SU-DHL-6 (cell line): Measurements from ENCODE around the gene NEGR1.

Experiments used
- H2AFZ ChIP-seq: fragments of 200-600 bp; sonication (generic); 2 replicates; pipeline ENCODE4 v1.6.1; 2014; ENCODE audit warnings: low read depth, mild to moderate bottlenecking, moderate library complexity, mixed read lengths, antibody characterized with exemption, low read length; ENCODE audit not compliant: severe bottlenecking
- H3F3A ChIP-seq: fragments of 200-600 bp; shearing (Covaris generic); 2 replicates; pipeline ENCODE4 v1.6.0; 2016; ENCODE audit warnings: antibody characterized with exemption, mild to moderate bottlenecking; ENCODE audit not compliant: insufficient read depth
- H3K27ac ChIP-seq: fragments of 200-600 bp; sonication (generic); 2 replicates; pipeline ENCODE4 v1.5.1; 2016; ENCODE audit warnings: low read depth, mild to moderate bottlenecking, low read length, moderate library complexity, mixed read lengths
- H3K27me3 ChIP-seq: fragments of 200-600 bp; sonication (generic), shearing (Covaris generic); 2 replicates; pipeline ENCODE4 v1.6.0; 2014; ENCODE audit warnings: mild to moderate bottlenecking, low read length
- H3K36me3 ChIP-seq: fragments of 200-600 bp; sonication (generic); 2 replicates; pipeline ENCODE4 v1.6.1; 2014; ENCODE audit warnings: mild to moderate bottlenecking, low read length, mixed read lengths
- H3K4me2 ChIP-seq: fragments of 300-600, 200-600 bp; shearing (Covaris generic), sonication (generic); 2 replicates; pipeline ENCODE4 v1.6.0; 2014; ENCODE audit warnings: low read length, low read depth, mild to moderate bottlenecking; ENCODE audit not compliant: poor library complexity, severe bottlenecking
- H3K4me3 ChIP-seq: fragments of 200-600 bp; sonication (generic); 2 replicates; pipeline ENCODE4 v1.5.1; 2014; ENCODE audit warnings: antibody characterized with exemption, low read length, mild to moderate bottlenecking, mixed read lengths; ENCODE audit not compliant: insufficient read depth, poor library complexity, severe bottlenecking
- H3K79me2 ChIP-seq: fragments of 200-600 bp; sonication (generic); 2 replicates; pipeline ENCODE4 v1.6.1; 2014; ENCODE audit warnings: mild to moderate bottlenecking, low read length, moderate library complexity; ENCODE audit not compliant: insufficient read depth
- H3K9ac ChIP-seq: fragments of 200-600 bp; sonication (generic); 2 replicates; pipeline ENCODE4 v1.7.0; 2014; ENCODE audit warnings: mild to moderate bottlenecking, low read length
- H3K9me2 ChIP-seq: fragments of 200-600 bp; sonication (generic); replicated peaks from 2 replicates; pipeline ENCODE4 v1.6.1; 2014; ENCODE audit warnings: low read length; ENCODE audit not compliant: insufficient read depth
- H3K9me3 ChIP-seq: fragments of 200-600 bp; sonication (generic); 2 replicates; pipeline ENCODE4 v1.6.1; 2014; ENCODE audit warnings: low read length, mixed read lengths; ENCODE audit not compliant: insufficient read depth
- H4K20me1 ChIP-seq: fragments of 200-600 bp; sonication (generic); 2 replicates; pipeline ENCODE4 v1.6.1; 2014; ENCODE audit warnings: low read depth, mild to moderate bottlenecking, antibody characterized with exemption, low read length, moderate library complexity, mixed read lengths
- CTCF ChIP-seq: fragments of 200-600 bp; sonication (generic); IDR thresholded peaks from one replicate; pipeline ENCODE4 v1.5.1; 2017; ENCODE audit warnings: antibody characterized with exemption, mild to moderate bottlenecking, low read length, moderate library complexity; ENCODE audit not compliant: insufficient read depth, poor library complexity, severe bottlenecking
- EZH2phosphoT487 ChIP-seq: fragments of 200-600 bp; sonication (generic), shearing (Covaris generic); conservative IDR thresholded peaks from 2 replicates; pipeline ENCODE4 v1.6.1; 2018; ENCODE audit warnings: mild to moderate bottlenecking, antibody characterized with exemption, low read length, moderate library complexity, mixed read lengths

NEGR1 gene

GRCh38 chr1:71733121-71733520 lies 549.2 kb downstream of the NEGR1 start:
- Histone ChIP-seq H3F3A (no peaks in the 10 kb centered on the region), H3K9me2 (no peaks in the 10 kb centered on the region), H3K36me3 (no peaks in the 10 kb centered on the region), H3K27ac (no peak overlapping the region), H3K9me3 (no peaks in the 10 kb centered on the region), H3K4me2 (no peak overlapping the region), H3K79me2 (no peaks in the 10 kb centered on the region), H3K27me3 (no peaks in the 10 kb centered on the region), H3K9ac (no peak overlapping the region), H3K4me3 (no peak overlapping the region), H4K20me1 (no peaks in the 10 kb centered on the region), H2AFZ (no peak overlapping the region)
- TF ChIP-seq CTCF (no peak), EZH2phosphoT487 (no peak)

GRCh38 chr1:71721532-71721931 lies 560.8 kb downstream of the NEGR1 start:
- Histone ChIP-seq H3K9me3 (no peaks in the 10 kb centered on the region), H2AFZ (no peak overlapping the region), H3F3A (no peaks in the 10 kb centered on the region), H3K9ac (no peak overlapping the region), H3K4me3 (no peak overlapping the region), H3K79me2 (no peaks in the 10 kb centered on the region), H3K4me2 (no peak overlapping the region), H4K20me1 (no peaks in the 10 kb centered on the region), H3K36me3 (no peaks in the 10 kb centered on the region), H3K9me2 (no peaks in the 10 kb centered on the region), H3K27ac (no peak overlapping the region), H3K27me3 (no peaks in the 10 kb centered on the region)
- no peak for TF ChIP-seq EZH2phosphoT487
- no peak for TF ChIP-seq CTCF

- TF ChIP-seq EZH2phosphoT487, result no peak
- TF ChIP-seq CTCF, result no peak
- Histone ChIP-seq H4K20me1 (no peaks in the 10 kb centered on the region), H2AFZ (no peak overlapping the region), H3K27ac (no peak overlapping the region), H3K27me3 (no peaks in the 10 kb centered on the region), H3K9me3 (no peaks in the 10 kb centered on the region), H3F3A (no peaks in the 10 kb centered on the region), H3K79me2 (no peaks in the 10 kb centered on the region), H3K9me2 (no peaks in the 10 kb centered on the region), H3K36me3 (no peaks in the 10 kb centered on the region), H3K4me2 (no peak overlapping the region), H3K4me3 (no peak overlapping the region), H3K9ac (no peak overlapping the region)
Observed at GRCh38 chr1:71719330-71719729, 563.0 kb downstream of the NEGR1 start.

- Histone ChIP-seq H2AFZ (no peak overlapping the region), H3K36me3 (no peaks in the 10 kb centered on the region), H3K9ac (no peak overlapping the region), H3K27me3 (no peaks in the 10 kb centered on the region), H3K4me3 (no peak overlapping the region), H3K79me2 (no peaks in the 10 kb centered on the region), H3K9me3 (no peaks in the 10 kb centered on the region), H3F3A (no peaks in the 10 kb centered on the region), H3K27ac (no peak overlapping the region), H4K20me1 (no peaks in the 10 kb centered on the region), H3K9me2 (no peaks in the 10 kb centered on the region), H3K4me2 (no peak overlapping the region)
- TF ChIP-seq EZH2phosphoT487 (no peak), CTCF (no peak)
Observed at GRCh38 chr1:71717186-71717585, 565.2 kb downstream of the NEGR1 start.
